Natural killer cell (primary cell): Measurements from ENCODE around the gene DGKQ. TPM values are rescaled to one million over a fixed set of nuclear protein-coding genes. Genes with fewer than 3 reads are reported as not detected.
A peak's percentile ranks its signal among the peaks of the same experiment; 100 is the strongest.

Experiments used
- ATAC-seq, 3 donors: fragments of 150-1000 bp in 2 of 3; fragments of 200-7000 bp in 1 of 3; cut with Tn5 transposase; 1 replicate in 1 of 3; 2 replicates in 2 of 3; pipeline ENCODE4 v1.10.0; 2021; ENCODE audit warnings: mild to moderate bottlenecking in 2 of 3, moderate library complexity in 2 of 3
- DNase-seq, 2 donors: peaks; one replicate each; pipeline versions ENCODE4 v3.0.0 to v3.0.0-alpha.2; 2013 to 2021; ENCODE audit warnings: mixed read lengths in 1 of 2
- H3K27ac ChIP-seq: one replicate; pipeline ENCODE4 v1.5.1; 2013; ENCODE audit warnings: mild to moderate bottlenecking, low read length
- H3K27me3 ChIP-seq: one replicate; pipeline ENCODE4 v1.6.1; 2013; ENCODE audit warnings: low read length; ENCODE audit not compliant: control insufficient read depth, insufficient read depth
- H3K36me3 ChIP-seq: one replicate; pipeline ENCODE4 v1.6.1; 2013; ENCODE audit warnings: low read length; ENCODE audit not compliant: control insufficient read depth, insufficient read depth
- H3K4me1 ChIP-seq: one replicate; pipeline ENCODE4 v1.6.1; 2013; ENCODE audit warnings: low read length; ENCODE audit not compliant: control insufficient read depth, insufficient read depth
- H3K4me3 ChIP-seq: one replicate; pipeline ENCODE4 v1.5.1; 2013; ENCODE audit warnings: low read length
- H3K9me3 ChIP-seq: one replicate; pipeline ENCODE4 v1.6.1; 2013; ENCODE audit warnings: low read length; ENCODE audit not compliant: control insufficient read depth, insufficient read depth
- H3K27ac Mint-ChIP-seq, 2 donors: one replicate each; pipeline ENCODE4 v1.8.0; 2022; ENCODE audit warnings: mild to moderate bottlenecking in 2 of 2, mixed read lengths in 2 of 2, moderate library complexity in 1 of 2
- H3K27me3 Mint-ChIP-seq, 2 donors: one replicate each; pipeline ENCODE4 v1.8.0; 2022; ENCODE audit warnings: low read depth in 2 of 2, mixed read lengths in 2 of 2
- H3K36me3 Mint-ChIP-seq: one replicate; pipeline ENCODE4 v1.8.0; 2022; ENCODE audit warnings: mixed read lengths
- H3K4me1 Mint-ChIP-seq, 2 donors: one replicate each; pipeline ENCODE4 v1.8.0; 2022; ENCODE audit warnings: mixed read lengths in 2 of 2
- H3K4me3 Mint-ChIP-seq: one replicate; pipeline ENCODE4 v1.8.0; 2022; ENCODE audit warnings: mild to moderate bottlenecking, moderate library complexity, mixed read lengths
- H3K9me3 Mint-ChIP-seq, 2 donors: one replicate each; pipeline ENCODE4 v1.8.0; 2022; ENCODE audit warnings: mixed read lengths in 2 of 2
- CTCF ChIP-seq: fragments of 200-600 bp; IDR thresholded peaks from one replicate; pipeline ENCODE4 v1.8.0; 2022; ENCODE audit warnings: antibody characterized with exemption
- WGBS: methylation state at CpG from one replicate; pipeline ENCODE4 v1.1.7; 2013; ENCODE audit warnings: missing lambda C conversion rate; ENCODE audit not compliant: insufficient coverage; 5-methylcytosine and 5-hydroxymethylcytosine counted together
- intact Hi-C: fragments of 100-400 bp; cut with micrococcal nuclease; formaldehyde crosslinking; loops from one replicate; pipeline ENCODE4 v1.14.2; 2022
- total RNA-seq, 4 donors: library from RNA; stranded (reverse); fragments of 120-200 nt in 1 of 4; gene quantifications; one replicate each; pipeline versions ENCODE4 v1.2.3 to v1.2.4, GENCODE V29; 2013 to 2022

The DGKQ gene
- total RNA-seq, 3 donors from 2014 or later (not counting 1 experiment from before 2014, with no cell fraction given), result 64.2 to 79.5 (median 65.2) TPM

GRCh38 chr4:967113-968104 is 6.0 kb downstream of the DGKQ start:
- no peak overlapping the region for H3K4me3 ChIP-seq
- H3K27me3 ChIP-seq, result peaks cover 3% of the 10 kb centered on the region
- DNase-seq (peak in 1 of 2 donors; percentile 30), ATAC-seq (no peak)
- H3K36me3 ChIP-seq, result peaks cover 40% of the 10 kb centered on the region
- H3K4me1 Mint-ChIP-seq, result peaks cover 13 to 35% of the 10 kb centered on the region in 2 donors
- WGBS, result 55% methylated on average over 75 of the region's 76 CpGs
- no peak overlapping the region for H3K27ac ChIP-seq
- H3K27ac Mint-ChIP-seq, result no peak overlapping the region
- no peaks in the 10 kb centered on the region for H3K9me3 ChIP-seq
- intact Hi-C loops, result no loop called here
- H3K4me1 ChIP-seq, result peaks cover 50% of the 10 kb centered on the region
- H3K36me3 Mint-ChIP-seq, result no peaks in the 10 kb centered on the region
- H3K4me3 Mint-ChIP-seq, result peak overlapping the region; percentile 17
- no peaks in the 10 kb centered on the region for H3K27me3 Mint-ChIP-seq
- no peak for TF ChIP-seq CTCF
- H3K9me3 Mint-ChIP-seq, result no peaks in the 10 kb centered on the region

- WGBS, result 94% methylated on average over 48 of the region's 48 CpGs
- no peaks in the 10 kb centered on the region for H3K27me3 Mint-ChIP-seq
- H3K9me3 ChIP-seq, result no peaks in the 10 kb centered on the region
- DNase-seq, result no peak
- peaks cover 3% of the 10 kb centered on the region for H3K27me3 ChIP-seq
- TF ChIP-seq CTCF, result no peak
- no peaks in the 10 kb centered on the region for H3K36me3 Mint-ChIP-seq
- H3K27ac ChIP-seq, result no peak overlapping the region
- peaks cover 13 to 34% of the 10 kb centered on the region in 2 donors for H3K4me1 Mint-ChIP-seq
- H3K36me3 ChIP-seq, result peaks cover 49% of the 10 kb centered on the region
- no peak overlapping the region for H3K4me3 ChIP-seq
- intact Hi-C loops, result no loop called here
- ATAC-seq, result no peak
- no peak overlapping the region for H3K4me3 Mint-ChIP-seq
- H3K4me1 ChIP-seq, result peaks cover 41% of the 10 kb centered on the region
- H3K9me3 Mint-ChIP-seq, result no peaks in the 10 kb centered on the region
- no peak overlapping the region for H3K27ac Mint-ChIP-seq
Measured at GRCh38 chr4:966266-967112, 6.9 kb downstream of the DGKQ start.

- Mint-ChIP-seq H3K27me3 (no peaks in the 10 kb centered on the region), H3K4me3 (no peak overlapping the region), H3K27ac (no peak overlapping the region), H3K9me3 (no peaks in the 10 kb centered on the region), H3K36me3 (no peaks in the 10 kb centered on the region), H3K4me1 (peaks cover 6 to 26% of the 10 kb centered on the region in 2 donors)
- H3K27me3 ChIP-seq, result peaks cover 3% of the 10 kb centered on the region
- no peak for TF ChIP-seq CTCF
- H3K36me3 ChIP-seq, result peaks cover 50% of the 10 kb centered on the region
- 94% methylated on average over 21 of the region's 21 CpGs for WGBS
- H3K9me3 ChIP-seq, result no peaks in the 10 kb centered on the region
- intact Hi-C loops, result no loop called here
- no peak overlapping the region for H3K27ac ChIP-seq
- H3K4me1 ChIP-seq, result peaks cover 33% of the 10 kb centered on the region
- no peak for DNase-seq
- ATAC-seq, result no peak
- no peak overlapping the region for H3K4me3 ChIP-seq
Measured at GRCh38 chr4:965766-966134, 7.6 kb downstream of the DGKQ start.
